Mucosa of descending colon (tissue), 3 donors: Measurements from ENCODE around the gene CEP72. TPM values are rescaled to one million over a fixed set of nuclear protein-coding genes. Genes with fewer than 3 reads are reported as not detected.

Experiments used
- ATAC-seq: fragments of 200-7000 bp; cut with Tn5 transposase; one replicate; pipeline ENCODE4 v1.9.1; 2020; ENCODE audit warnings: mild to moderate bottlenecking, moderate library complexity
- DNase-seq, 3 donors: peaks; one replicate each; pipeline ENCODE4 v3.0.0-alpha.2; 2020
- H3K36me3 ChIP-seq: fragments of 200-600 bp; one replicate; pipeline ENCODE4 v1.8.0; 2021; ENCODE audit warnings: low read depth, mild to moderate bottlenecking
- H3K4me1 ChIP-seq: fragments of 200-600 bp; one replicate; pipeline ENCODE4 v1.8.0; 2021; ENCODE audit warnings: low read depth, mild to moderate bottlenecking
- H3K4me3 ChIP-seq: fragments of 200-600 bp; one replicate; pipeline ENCODE4 v1.8.0; 2021; ENCODE audit warnings: mild to moderate bottlenecking
- H3K9me3 ChIP-seq: fragments of 200-600 bp; one replicate; pipeline ENCODE4 v1.8.0; 2021; ENCODE audit warnings: mild to moderate bottlenecking
- intact Hi-C, 2 donors: fragments of 100-400 bp; cut with DNase I in 1 of 2; cut with micrococcal nuclease in 1 of 2; formaldehyde crosslinking; loops; one replicate each; pipeline versions ENCODE4 v1.11.0 to v1.11.1; 2022; cut with DNase I, micrococcal nuclease
- total RNA-seq, 3 donors: library from RNA; stranded (reverse); fragmentation: NEBNext Ultra II Directional in 2 of 3; extraction: Animal tissue kit (Norgen Biotek cat#: 25700) in 2 of 3; gene quantifications; one replicate each; pipeline versions ENCODE4 v1.2.1 to v1.2.4, GENCODE V29; 2021 to 2023
- TF ChIP-seq, protein P1 (sequence below): fragments of 200-600 bp; IDR thresholded peaks from one replicate; pipeline ENCODE4 v1.8.0; 2022; ENCODE audit warnings: antibody characterized with exemption, mild to moderate bottlenecking
- donor health status: DM: no; HTN: no; CAD: no; lungs with moderate emphysema.
- donor health status: DM: no; HTN: no; CAD: no.
- donor health status: DM: no; HTN: yes; CAD: no.

Gene CEP72
- total RNA-seq, 3 donors from 2014 or later = 7.3 to 9.7 (median 8.8) TPM

DNA sequence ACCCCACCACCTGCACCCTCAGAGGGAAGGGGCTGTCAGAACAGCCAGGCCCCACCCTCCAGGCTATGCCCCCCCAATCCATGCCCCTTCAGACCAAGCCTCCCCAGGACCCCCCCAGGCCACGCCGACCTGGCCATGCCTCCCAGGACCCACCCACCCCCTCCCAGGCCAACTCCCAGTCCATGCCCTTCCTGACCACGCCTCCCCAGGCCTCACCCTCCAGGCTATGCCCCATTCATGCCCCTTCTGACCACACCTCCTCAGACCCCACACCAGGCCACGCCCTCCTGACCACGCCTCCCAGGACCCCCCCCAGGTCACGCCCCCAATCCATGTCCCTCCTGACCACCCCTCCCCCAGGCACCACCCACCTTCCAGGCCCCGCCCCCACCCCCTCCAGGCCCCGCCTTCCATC, 53.4 kb downstream of the CEP72 start:
- no peaks in the 10 kb centered on the region for H3K36me3 ChIP-seq
- H3K4me3 ChIP-seq = no peak overlapping the region
- TF ChIP-seq, protein P1, sequence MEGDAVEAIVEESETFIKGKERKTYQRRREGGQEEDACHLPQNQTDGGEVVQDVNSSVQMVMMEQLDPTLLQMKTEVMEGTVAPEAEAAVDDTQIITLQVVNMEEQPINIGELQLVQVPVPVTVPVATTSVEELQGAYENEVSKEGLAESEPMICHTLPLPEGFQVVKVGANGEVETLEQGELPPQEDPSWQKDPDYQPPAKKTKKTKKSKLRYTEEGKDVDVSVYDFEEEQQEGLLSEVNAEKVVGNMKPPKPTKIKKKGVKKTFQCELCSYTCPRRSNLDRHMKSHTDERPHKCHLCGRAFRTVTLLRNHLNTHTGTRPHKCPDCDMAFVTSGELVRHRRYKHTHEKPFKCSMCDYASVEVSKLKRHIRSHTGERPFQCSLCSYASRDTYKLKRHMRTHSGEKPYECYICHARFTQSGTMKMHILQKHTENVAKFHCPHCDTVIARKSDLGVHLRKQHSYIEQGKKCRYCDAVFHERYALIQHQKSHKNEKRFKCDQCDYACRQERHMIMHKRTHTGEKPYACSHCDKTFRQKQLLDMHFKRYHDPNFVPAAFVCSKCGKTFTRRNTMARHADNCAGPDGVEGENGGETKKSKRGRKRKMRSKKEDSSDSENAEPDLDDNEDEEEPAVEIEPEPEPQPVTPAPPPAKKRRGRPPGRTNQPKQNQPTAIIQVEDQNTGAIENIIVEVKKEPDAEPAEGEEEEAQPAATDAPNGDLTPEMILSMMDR = no peak
- intact Hi-C loops = no loop called here
- DNase-seq (no peak), ATAC-seq (no peak)
- peaks cover 19% of the 10 kb centered on the region for H3K4me1 ChIP-seq
- H3K9me3 ChIP-seq = no peaks in the 10 kb centered on the region

DNA sequence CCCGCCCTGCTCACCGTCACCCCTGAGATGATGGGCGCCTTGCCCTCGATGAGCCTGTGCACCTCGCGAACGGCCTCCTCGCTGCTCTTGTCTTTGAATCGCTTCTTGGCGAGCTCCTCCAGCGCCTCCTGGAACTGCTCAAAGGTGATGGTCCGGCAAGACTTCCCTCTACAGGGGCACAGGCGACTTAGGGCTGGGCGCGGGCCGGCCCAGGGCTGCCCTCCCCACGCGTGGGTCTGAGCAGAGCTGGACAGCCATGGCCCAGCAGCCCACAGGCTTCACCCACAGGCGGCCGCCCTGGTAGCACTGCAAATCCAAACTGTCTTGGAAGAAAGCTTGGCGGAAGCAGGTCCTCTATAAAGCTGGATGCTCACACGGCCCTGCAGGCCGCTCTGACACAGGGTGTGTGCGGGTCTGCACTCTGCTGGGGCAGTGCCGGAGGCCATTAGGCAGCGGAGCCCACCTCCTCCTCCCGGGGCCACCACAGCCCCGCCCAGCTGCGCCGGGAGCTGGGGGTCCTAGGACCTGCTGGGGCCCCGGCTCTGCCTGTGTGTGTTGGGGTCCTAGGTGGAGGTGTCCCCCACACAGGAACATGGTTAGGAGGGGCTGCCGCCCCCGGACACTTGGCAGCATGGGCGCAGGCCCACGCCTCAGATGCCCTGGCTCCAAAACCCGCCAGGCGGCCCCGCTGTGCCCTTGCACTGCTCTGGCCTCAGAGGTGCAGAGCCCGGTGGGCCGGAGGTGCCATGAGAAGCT, 54.0 kb downstream of the CEP72 start:
- TF ChIP-seq, protein P1 = no peak
- DNase-seq = no peak
- Histone ChIP-seq H3K36me3 (no peaks in the 10 kb centered on the region), H3K4me3 (no peak overlapping the region), H3K9me3 (no peaks in the 10 kb centered on the region), H3K4me1 (peaks cover 19% of the 10 kb centered on the region)
- no peak for ATAC-seq
- intact Hi-C loops = no loop called here

DNA sequence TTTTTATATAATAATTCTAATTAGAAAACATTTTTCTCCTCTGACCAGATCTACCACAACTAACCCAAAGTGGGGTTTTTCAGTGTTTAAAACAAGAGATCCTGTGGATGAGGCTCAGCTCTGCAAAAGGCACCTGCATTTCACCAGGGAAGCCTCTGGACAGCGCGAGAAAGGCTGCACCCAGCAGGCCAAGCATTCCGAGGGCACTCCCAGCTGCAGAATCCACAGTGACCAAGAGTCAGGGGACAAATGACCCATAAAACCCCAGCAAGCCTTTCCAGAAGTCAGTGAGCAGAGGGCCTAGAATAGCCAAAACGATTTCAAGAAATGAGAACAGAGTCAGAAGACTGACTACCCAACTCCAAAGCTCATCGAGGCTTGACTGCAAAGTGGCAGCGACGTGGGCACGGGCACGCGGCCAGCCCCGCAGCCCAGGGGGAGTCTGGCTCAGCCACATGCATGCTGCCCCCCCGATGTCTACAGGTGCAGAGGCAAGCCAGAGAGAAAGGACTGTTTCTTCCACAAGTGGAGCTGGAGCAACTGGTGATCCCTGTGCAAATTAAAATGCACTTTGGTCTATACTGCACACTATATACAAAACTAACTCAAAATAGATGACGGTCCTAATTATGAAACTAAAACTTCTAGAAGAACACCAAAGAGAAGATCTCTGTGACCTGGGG, 54.8 kb downstream of the CEP72 start:
- TF ChIP-seq, protein P1 = no peak
- no peak overlapping the region for H3K4me3 ChIP-seq
- ATAC-seq (no peak), DNase-seq (no peak)
- intact Hi-C loops = no loop called here
- H3K9me3 ChIP-seq = no peaks in the 10 kb centered on the region
- no peaks in the 10 kb centered on the region for H3K36me3 ChIP-seq
- peaks cover 27% of the 10 kb centered on the region for H3K4me1 ChIP-seq

DNA sequence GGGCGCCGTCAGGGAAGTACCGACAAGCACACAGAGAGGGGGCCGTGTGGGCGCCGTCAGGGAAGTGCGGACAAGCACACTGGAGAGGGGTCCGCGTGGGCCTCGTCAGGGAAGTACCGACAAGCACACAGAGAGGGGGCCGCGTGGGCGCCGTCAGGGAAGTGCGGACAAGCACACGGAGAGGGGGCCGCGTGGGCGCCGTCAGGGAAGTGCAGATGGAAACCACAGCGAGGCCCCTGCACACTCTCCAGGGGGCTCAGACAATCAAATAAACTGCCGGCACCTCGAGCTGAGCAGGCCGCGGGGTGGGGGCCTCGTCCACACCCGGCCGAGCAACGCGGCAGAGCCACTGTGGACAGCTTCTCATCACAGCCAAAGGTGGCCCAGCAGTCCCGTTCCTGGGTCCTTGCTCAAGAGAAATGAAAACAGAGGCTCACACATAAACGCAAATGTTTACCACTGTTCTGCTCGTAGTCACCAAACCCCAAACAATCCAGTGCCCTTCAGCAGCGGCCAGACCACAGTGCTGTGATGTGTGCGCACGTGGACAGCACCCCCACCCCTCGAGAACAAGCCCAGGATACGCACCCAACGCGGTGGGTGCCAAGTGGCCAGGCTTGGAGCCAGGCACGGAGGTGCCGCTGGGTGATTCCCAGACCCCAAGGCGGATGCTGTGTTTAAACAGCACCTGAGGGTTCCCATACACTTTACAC, 56.3 kb downstream of the CEP72 start:
- TF ChIP-seq, protein P1 = no peak
- H3K4me1 ChIP-seq = peaks cover 39% of the 10 kb centered on the region
- DNase-seq (no peak), ATAC-seq (no peak)
- intact Hi-C loops = no loop called here
- no peaks in the 10 kb centered on the region for H3K36me3 ChIP-seq
- H3K4me3 ChIP-seq = no peak overlapping the region
- no peaks in the 10 kb centered on the region for H3K9me3 ChIP-seq

DNA sequence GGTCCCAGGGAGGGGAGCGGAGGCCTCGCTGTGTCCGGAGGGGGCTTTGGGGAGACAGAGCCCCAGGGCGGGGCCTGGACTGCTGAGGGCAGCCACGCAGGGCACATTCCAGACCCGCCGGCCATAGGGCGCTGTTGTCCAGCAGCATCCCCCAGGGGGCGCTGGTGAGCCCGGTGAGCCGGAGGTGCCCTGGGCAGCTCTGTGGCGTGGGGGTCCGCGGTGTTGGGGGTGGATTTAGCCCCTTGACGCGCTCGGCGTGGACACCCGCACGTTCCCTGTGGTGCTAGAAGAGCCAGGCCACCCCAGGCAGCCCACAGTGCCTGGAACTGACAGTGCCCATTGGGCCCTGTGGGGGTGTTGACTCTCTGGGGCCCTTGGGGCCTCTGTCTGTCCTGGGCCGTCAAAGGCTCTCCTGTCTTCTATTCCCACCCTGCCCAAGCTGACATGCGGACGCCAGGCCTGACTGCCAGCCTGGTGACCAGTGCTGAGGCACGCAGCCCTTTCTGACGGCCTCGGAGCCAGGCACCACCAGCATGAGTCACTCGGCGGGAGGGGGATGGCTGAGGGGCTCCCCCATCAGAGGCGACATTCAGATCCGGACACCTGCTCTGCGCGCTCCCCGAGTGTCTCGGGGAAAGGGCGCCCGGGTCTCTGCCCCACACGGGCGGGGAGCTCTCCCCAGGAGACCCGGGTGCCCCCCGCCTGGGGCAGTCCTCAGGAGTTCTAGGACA, 57.1 kb downstream of the CEP72 start:
- Histone ChIP-seq H3K9me3 (no peaks in the 10 kb centered on the region), H3K4me3 (no peak overlapping the region), H3K4me1 (peaks cover 41% of the 10 kb centered on the region), H3K36me3 (no peaks in the 10 kb centered on the region)
- TF ChIP-seq, protein P1 = no peak
- intact Hi-C loops = no loop called here
- DNase-seq (no peak), ATAC-seq (peak; percentile 8)
